GM12892 (cell line): Measurements from ENCODE around the gene CAPG.
"Not testable (repeated sequence)": the region's sequence is repeated elsewhere in the genome, so short reads cannot be mapped to it uniquely, and the experiment has no call there.

Experiments
- POLR2A ChIP-seq: IDR thresholded peaks from 2 replicates; pipeline ENCODE4 v1.6.1; 2011; ENCODE audit warnings: low read depth, low read length, control low read depth
- TAF1 ChIP-seq: IDR thresholded peaks from 2 replicates; pipeline ENCODE4 v1.6.1; 2011; ENCODE audit warnings: low read depth, mild to moderate bottlenecking, control low read depth, low read length, borderline replicate concordance

GRCh38 chr2:85439569-85439968 is 29.4 kb upstream of the CAPG start:
- TF ChIP-seq POLR2A, TAF1: not testable (repeated sequence)
